Thoracic aorta (tissue), 2 donors: ENCODE results near the gene PDE4D. TPM values are rescaled to one million over a fixed set of nuclear protein-coding genes. Genes with fewer than 3 reads are reported as not detected.

Source experiments
- ATAC-seq: fragments of 150-250 bp; one replicate; pipeline ENCODE4 v1.8.0; 2017; ENCODE audit warnings: low read depth; ENCODE audit not compliant: insufficient number of reproducible peaks, low FRiP score
- DNase-seq: peaks from one replicate; pipeline ENCODE4 v3.0.0-alpha.2; 2020; ENCODE audit warnings: low spot score
- H3K27ac ChIP-seq, 2 donors: fragments of 200-600 bp; sonication (generic); 1 replicate in 1 of 2; 2 replicates in 1 of 2; pipeline ENCODE4 v1.5.1; 2016; ENCODE audit warnings: mild to moderate bottlenecking in 2 of 2, moderate library complexity in 2 of 2
- H3K27me3 ChIP-seq: fragments of 200-600 bp; sonication (generic); replicated peaks from 2 replicates; pipeline ENCODE4 v1.6.0; 2016; ENCODE audit warnings: mild to moderate bottlenecking; ENCODE audit not compliant: insufficient read depth
- H3K36me3 ChIP-seq: fragments of 200-600 bp; sonication (generic); one replicate; pipeline ENCODE4 v1.5.1; 2016
- H3K4me1 ChIP-seq, 2 donors: fragments of 200-600 bp; sonication (generic); 1 replicate in 1 of 2; 2 replicates in 1 of 2; pipeline versions ENCODE4 v1.5.1 to v1.6.0; 2016; ENCODE audit warnings: low read depth in 2 of 2, mild to moderate bottlenecking in 1 of 2; ENCODE audit not compliant: control insufficient read depth in 1 of 2
- H3K4me3 ChIP-seq: fragments of 200-600 bp; sonication (generic); 2 replicates; pipeline ENCODE4 v1.5.1; 2016; ENCODE audit warnings: mild to moderate bottlenecking
- H3K9me3 ChIP-seq: fragments of 200-600 bp; sonication (generic); 2 replicates; pipeline ENCODE4 v1.5.1; 2016
- CTCF ChIP-seq: fragments of 200-600 bp; sonication (generic); IDR thresholded peaks from one replicate; pipeline ENCODE4 v1.5.1; 2019; ENCODE audit warnings: antibody characterized with exemption
- total RNA-seq, 2 donors: library from RNA; depleted of rRNA; stranded (reverse); fragments of >200 nt; gene quantifications; one replicate each; pipeline versions ENCODE4 v1.1.0 to v1.2.3, GENCODE V29; 2016

PDE4D gene
- total RNA-seq, 2 donors from 2014 or later = 34.0 to 85.8 TPM

GRCh38 chr5:59591162-59591561, 302.4 kb downstream of the PDE4D start:
- no peak for TF ChIP-seq CTCF
- Histone ChIP-seq H3K4me1 (peaks cover 0 to 16% of the 10 kb centered on the region in 2 donors), H3K36me3 (no peaks in the 10 kb centered on the region), H3K27me3 (no peaks in the 10 kb centered on the region), H3K27ac (no peak overlapping the region), H3K4me3 (no peak overlapping the region), H3K9me3 (no peaks in the 10 kb centered on the region)
- no peak for ATAC-seq
- DNase-seq = no peak

GRCh38 chr5:59588922-59589321, 304.6 kb downstream of the PDE4D start:
- Histone ChIP-seq H3K9me3 (no peaks in the 10 kb centered on the region), H3K27ac (no peak overlapping the region), H3K4me3 (no peak overlapping the region), H3K4me1 (peaks cover 0 to 7% of the 10 kb centered on the region in 2 donors), H3K36me3 (no peaks in the 10 kb centered on the region), H3K27me3 (no peaks in the 10 kb centered on the region)
- no peak for TF ChIP-seq CTCF
- DNase-seq = no peak
- ATAC-seq = no peak

GRCh38 chr5:59587489-59588337, 305.8 kb downstream of the PDE4D start:
- ATAC-seq (no peak), DNase-seq (no peak)
- Histone ChIP-seq H3K36me3 (no peaks in the 10 kb centered on the region), H3K4me3 (peak overlapping the region; percentile 56), H3K9me3 (no peaks in the 10 kb centered on the region), H3K27ac (no peak overlapping the region), H3K4me1 (peaks cover 0 to 7% of the 10 kb centered on the region in 2 donors), H3K27me3 (no peaks in the 10 kb centered on the region)
- no peak for TF ChIP-seq CTCF

- no peak overlapping the region for H3K4me3 ChIP-seq
- H3K27me3 ChIP-seq = no peaks in the 10 kb centered on the region
- ATAC-seq (no peak), DNase-seq (no peak)
- no peaks in the 10 kb centered on the region for H3K9me3 ChIP-seq
- TF ChIP-seq CTCF = no peak
- peaks cover 0 to 7% of the 10 kb centered on the region in 2 donors for H3K4me1 ChIP-seq
- no peaks in the 10 kb centered on the region for H3K36me3 ChIP-seq
- no peak overlapping the region for H3K27ac ChIP-seq
Measured at GRCh38 chr5:59586841-59587240, 306.7 kb downstream of the PDE4D start.

GRCh38 chr5:59584858-59585846, 308.4 kb downstream of the PDE4D start:
- no peak overlapping the region for H3K27ac ChIP-seq
- H3K4me3 ChIP-seq = no peak overlapping the region
- TF ChIP-seq CTCF = no peak
- ATAC-seq (no peak), DNase-seq (no peak)
- H3K4me1 ChIP-seq = peaks cover 0 to 7% of the 10 kb centered on the region in 2 donors
- no peaks in the 10 kb centered on the region for H3K36me3 ChIP-seq
- H3K9me3 ChIP-seq = no peaks in the 10 kb centered on the region
- no peaks in the 10 kb centered on the region for H3K27me3 ChIP-seq
